ENCODE measurements around the gene EIF2AK2. TPM values are rescaled to one million over a fixed set of nuclear protein-coding genes. Genes with fewer than 3 reads are reported as not detected.
"Not testable (repeated sequence)": the region's sequence is repeated elsewhere in the genome, so short reads cannot be mapped to it uniquely, and the experiment has no call there.

Gene EIF2AK2
- total RNA-seq, 1 donor from 2014 or later, result 37.0 TPM

- no peak overlapping the region for H3K4me3 Mint-ChIP-seq
- H3K36me3 Mint-ChIP-seq (ENCODE audit: low read depth), result peaks cover 54% of the 10 kb centered on the region
- no peak for DNase-seq
- ATAC-seq (ENCODE audit: low read depth), result no peak
- ChIA-PET CTCF (no interaction called here), POLR2A (no interaction called here)
- H3K27me3 Mint-ChIP-seq, result no peaks in the 10 kb centered on the region
- peaks cover 22% of the 10 kb centered on the region for H3K4me1 Mint-ChIP-seq
- no peak overlapping the region for H3K27ac Mint-ChIP-seq
- intact Hi-C loops (cut with micrococcal nuclease), result no loop called here
- H3K9me3 Mint-ChIP-seq, result peaks cover 4% of the 10 kb centered on the region
- no peak for TF ChIP-seq CTCF (IDR thresholded peaks at IDR 0.05)
These were observed 44.4 kb upstream of the EIF2AK2 start for GRCh38 chr2:37201208-37201607.

GRCh38 chr2:37198681-37199065 lies 41.9 kb upstream of the EIF2AK2 start:
- TF ChIP-seq CTCF (IDR thresholded peaks at IDR 0.05), result no peak
- no peak for ATAC-seq (ENCODE audit: low read depth)
- intact Hi-C loops (cut with micrococcal nuclease), result loop anchor here (5.0 kb wide), 1 partner anchor 41 kb away; the partner anchor contains the start of gene EIF2AK2
- peaks cover 23% of the 10 kb centered on the region for H3K4me1 Mint-ChIP-seq
- no peak for DNase-seq
- H3K36me3 Mint-ChIP-seq (ENCODE audit: low read depth), result peaks cover 31% of the 10 kb centered on the region
- peaks cover 2% of the 10 kb centered on the region for H3K9me3 Mint-ChIP-seq
- H3K27ac Mint-ChIP-seq, result no peak overlapping the region
- H3K27me3 Mint-ChIP-seq, result no peaks in the 10 kb centered on the region
- POLR2A ChIA-PET, result no interaction called here
- H3K4me3 Mint-ChIP-seq, result no peak overlapping the region
- CTCF ChIA-PET, result no interaction called here

- Mint-ChIP-seq H3K4me3 (peak within 1 kb of the TSS; percentile 99), H3K9me3 (no peaks in the 10 kb centered on the region), H3K4me1 (peaks cover 23% of the 10 kb centered on the region), H3K27ac (peak within 1 kb of the TSS; percentile 98), H3K27me3 (no peaks in the 10 kb centered on the region), H3K36me3 (ENCODE audit: low read depth) (peaks cover 18% of the 10 kb centered on the region)
- CTCF ChIA-PET, result no interaction called here
- POLR2A ChIA-PET, result interaction anchor here (0.7 to 1.1 kb wide), 5 partner anchors 17 to 1180 kb away, joined by 3 to 5 read pairs (median 4); partner anchors contain the start of genes CEBPZ, EIF2AK2, GPATCH11 and HEATR5B
- TF ChIP-seq CTCF (IDR thresholded peaks at IDR 0.05), result no peak
- intact Hi-C loops (cut with micrococcal nuclease), result loop anchor here (1.0 to 5.0 kb wide), 5 partner anchors 8 to 230 kb away; partner anchors contain the start of genes CEBPZ, EIF2AK2, GPATCH11 and HEATR5B
- ATAC-seq (ENCODE audit: low read depth), result peak; percentile 90
- DNase-seq, result peak; percentile 87
These were observed 39.8 kb upstream of the EIF2AK2 start, which contains the start of gene CEBPZOS for GRCh38 chr2:37196320-37197195. TSS of gene CEBPZOS (plus strand) at chr2:37196496. CDS start at chr2:37199705, 3,209 bp downstream.

- Mint-ChIP-seq H3K4me3 (peak overlapping the region; percentile 99), H3K36me3 (ENCODE audit: low read depth) (peaks cover 12% of the 10 kb centered on the region), H3K4me1 (peaks cover 23% of the 10 kb centered on the region), H3K27ac (peak overlapping the region; percentile 98)
- POLR2A ChIA-PET, result interaction anchor here (0.5 to 0.7 kb wide), 2 partner anchors 17 to 43 kb away, joined by 3 read pairs; no protein-coding TSS in a partner anchor
- intact Hi-C loops (cut with micrococcal nuclease), result loop anchor here (1.0 to 5.0 kb wide), 5 partner anchors 8 to 230 kb away; partner anchors contain the start of genes CEBPZ, EIF2AK2, GPATCH11 and HEATR5B
- H3K9me3 Mint-ChIP-seq; DNase-seq; H3K27me3 Mint-ChIP-seq; CTCF ChIA-PET; ATAC-seq (ENCODE audit: low read depth): not testable (repeated sequence)
These were observed 39.1 kb upstream of the EIF2AK2 start for GRCh38 chr2:37195862-37196319.

GRCh38 chr2:37192551-37192950 lies 35.8 kb upstream of the EIF2AK2 start:
- Mint-ChIP-seq H3K27me3 (no peaks in the 10 kb centered on the region), H3K4me1 (peaks cover 13% of the 10 kb centered on the region), H3K36me3 (ENCODE audit: low read depth) (peaks cover 4% of the 10 kb centered on the region), H3K4me3 (no peak overlapping the region), H3K27ac (no peak overlapping the region), H3K9me3 (no peaks in the 10 kb centered on the region)
- intact Hi-C loops (cut with micrococcal nuclease), result no loop called here
- CTCF ChIA-PET, result no interaction called here
- POLR2A ChIA-PET, result no interaction called here
- TF ChIP-seq CTCF (IDR thresholded peaks at IDR 0.05), result no peak
- no peak for DNase-seq
- ATAC-seq (ENCODE audit: low read depth), result no peak
